GM23248 (cell line): Measurements from ENCODE around the gene SNX5.

Experiments
- EZH2 ChIP-seq: fragments of 200-600 bp; sonication (generic); IDR thresholded peaks from 2 replicates; pipeline ENCODE4 v1.6.1; 2018; ENCODE audit warnings: antibody characterized with exemption, mild to moderate bottlenecking; ENCODE audit not compliant: insufficient read depth, poor library complexity, severe bottlenecking
- EZH2phosphoT487 ChIP-seq: fragments of 200-600 bp; sonication (generic); IDR thresholded peaks from 2 replicates; pipeline ENCODE4 v1.6.1; 2018; ENCODE audit warnings: antibody characterized with exemption, moderate library complexity, mild to moderate bottlenecking, low read depth; ENCODE audit not compliant: insufficient read depth

DNA sequence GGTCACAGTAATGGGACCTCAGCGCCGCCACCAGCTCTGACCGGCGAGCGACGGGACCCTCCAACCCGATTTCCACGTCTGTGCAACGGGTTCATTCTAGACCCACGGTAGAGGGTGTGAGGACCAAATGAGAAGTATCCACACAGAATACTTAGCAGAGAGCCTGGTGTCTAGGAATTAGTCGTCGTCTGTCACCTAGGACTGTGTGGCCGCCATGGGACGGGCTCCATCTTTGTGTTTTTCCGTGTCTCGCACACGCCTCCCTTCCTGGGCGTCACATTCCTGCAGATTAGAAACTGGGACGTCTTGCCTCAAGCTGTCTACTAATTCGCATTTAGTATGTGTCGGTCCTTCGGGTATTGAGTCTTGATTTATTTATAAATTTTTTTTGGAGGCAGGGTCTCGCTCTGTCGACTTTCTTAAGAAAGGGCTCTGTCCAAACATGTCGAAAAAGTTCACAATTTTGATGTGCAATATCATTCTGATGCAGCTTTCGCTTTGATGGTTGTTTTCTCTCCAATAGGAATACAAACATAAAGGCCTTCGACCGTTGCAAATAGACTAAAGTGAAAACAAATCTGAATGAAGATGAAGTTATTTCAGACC is 787 bp upstream of the SNX5 start:
- no peak for TF ChIP-seq EZH2
- TF ChIP-seq EZH2phosphoT487: no peak
